Panc1 (cell line): ENCODE results near the gene SYT1. TPM values are rescaled to one million over a fixed set of nuclear protein-coding genes. Genes with fewer than 3 reads are reported as not detected.

ENCODE experiments used
- ATAC-seq: fragments of 200-7000 bp; cut with Tn5 transposase; 2 replicates; pipeline ENCODE4 v1.9.1; 2020; ENCODE audit warnings: mild to moderate bottlenecking, moderate library complexity
- BruUV-seq: library from RNA; stranded (reverse); fragments of 400-500 nt; replicated peaks from 2 replicates; lab custom pipeline; 2021; lab: Mats Ljungman, UMichigan
- CTCF ChIA-PET: fragments of 300-600 bp; sonication (Branson Sonifier 250); formaldehyde crosslinking; loops from one replicate; lab custom pipeline; 2022; ENCODE audit warnings: antibody characterized with exemption; lab: Charles Lee
- POLR2A ChIA-PET: fragments of 300-600 bp; sonication (Branson Sonifier 250); formaldehyde crosslinking; loops from one replicate; lab custom pipeline; 2022; ENCODE audit warnings: antibody characterized with exemption; lab: Charles Lee
- DNase-seq: peaks from one replicate; pipeline ENCODE4 v3.0.0-alpha.2; 2010; ENCODE audit warnings: low read depth, low spot score
- H3K27ac ChIP-seq: 2 replicates; pipeline ENCODE4 v1.5.1; 2011; ENCODE audit warnings: mild to moderate bottlenecking, low read length, inconsistent platforms
- H3K27me3 ChIP-seq: fragments of 200-500 bp; sonication (Bioruptor generic); 2 replicates; pipeline ENCODE4 v1.6.0; 2014; ENCODE audit warnings: low read length, inconsistent platforms; ENCODE audit not compliant: control insufficient read depth, insufficient read depth
- H3K36me3 ChIP-seq: fragments of 200-500 bp; sonication (Bioruptor generic); 2 replicates; pipeline ENCODE4 v1.5.1; 2014; ENCODE audit warnings: inconsistent platforms, mild to moderate bottlenecking, low read length, moderate library complexity; ENCODE audit not compliant: control insufficient read depth, insufficient read depth
- H3K4me1 ChIP-seq: 2 replicates; pipeline ENCODE4 v1.5.1; 2011; ENCODE audit warnings: inconsistent platforms, mild to moderate bottlenecking, low read length, moderate library complexity; ENCODE audit not compliant: control insufficient read depth, insufficient read depth
- H3K4me3 ChIP-seq, 2 experiments: 2 replicates each; pipeline ENCODE4 v1.5.1; 2011 to 2012; ENCODE audit warnings: low read depth in 2 of 2, low read length in 2 of 2, mild to moderate bottlenecking in 2 of 2, inconsistent platforms in 1 of 2, moderate library complexity in 1 of 2
- H3K9me3 ChIP-seq: fragments of 200-500 bp; sonication (Bioruptor generic); 2 replicates; pipeline ENCODE4 v1.5.1; 2014; ENCODE audit warnings: low read depth, mild to moderate bottlenecking, inconsistent platforms, low read length, moderate library complexity; ENCODE audit not compliant: control insufficient read depth, insufficient read depth
- CTCF ChIP-seq: fragments of 450-650 bp; IDR thresholded peaks from 2 replicates; pipeline ENCODE4 v1.5.1; 2017; ENCODE audit warnings: mild to moderate bottlenecking
- POLR2AphosphoS5 ChIP-seq: IDR thresholded peaks from 2 replicates; pipeline ENCODE4 v1.6.1; 2012; ENCODE audit warnings: mild to moderate bottlenecking, low read depth, low read length, moderate library complexity
- REST ChIP-seq, 2 experiments: IDR thresholded peaks; 2 replicates each; pipeline ENCODE4 v1.6.1; 2011 to 2012; ENCODE audit warnings: low read depth in 2 of 2, control low read depth in 1 of 2, low read length in 1 of 2, mild to moderate bottlenecking in 1 of 2, moderate library complexity in 1 of 2; ENCODE audit not compliant: insufficient read depth in 1 of 2
- SIN3A ChIP-seq: IDR thresholded peaks from 2 replicates; pipeline ENCODE4 v1.6.1; 2012; ENCODE audit warnings: low read depth, mild to moderate bottlenecking, low read length, moderate library complexity, borderline replicate concordance; ENCODE audit not compliant: insufficient read depth
- TCF7L2 ChIP-seq: IDR thresholded peaks from 2 replicates; pipeline ENCODE4 v1.6.1; 2011; ENCODE audit warnings: mild to moderate bottlenecking, low read depth, low read length, inconsistent platforms
- in situ Hi-C: cut with HindIII; loops from 2 replicates; pipeline ENCODE4 v1.10.0; 2016; ENCODE audit warnings: low sequenced_read_pairs, low pct_unique_long_range_greater_than_20kb
- intact Hi-C: fragments of 100-400 bp; cut with micrococcal nuclease; formaldehyde crosslinking; loops from one replicate; pipeline ENCODE4 v1.10.0; 2022; ENCODE audit not compliant: unreplicated experiment
- total RNA-seq: library from RNA; stranded (reverse); gene quantifications from one replicate; pipeline ENCODE4 v1.2.1, GENCODE V29; 2021; ENCODE audit not compliant: unreplicated experiment

SYT1 gene
- total RNA-seq, 1 experiment from 2014 or later, result 3.0 TPM

- TF ChIP-seq POLR2AphosphoS5 (no peak), SIN3A (no peak), CTCF (peak; percentile 84), REST (IDR thresholded peaks at IDR 0.05; ENCODE audit: insufficient read depth in 1 of 2, low read depth in 2 of 2, low read length in 1 of 2) (no peak), TCF7L2 (no peak)
- ATAC-seq, result peak; percentile 92
- POLR2A ChIA-PET, result no interaction called here
- BruUV-seq, result no TSS peak
- intact Hi-C loops, result loop anchor here (5.0 kb wide), 1 partner anchor 902 kb away; no protein-coding TSS in a partner anchor
- Histone ChIP-seq H3K4me1 (no peaks in the 10 kb centered on the region), H3K4me3 (no peak overlapping the region), H3K36me3 (no peaks in the 10 kb centered on the region), H3K27me3 (no peaks in the 10 kb centered on the region), H3K27ac (no peak overlapping the region), H3K9me3 (no peaks in the 10 kb centered on the region)
- in situ Hi-C loops, result no loop called here
- DNase-seq, result no peak
- CTCF ChIA-PET, result interaction anchor here (0.7 kb wide), 1 partner anchor 903 kb away, joined by 3 read pairs; no protein-coding TSS in a partner anchor
These were observed 509.4 kb downstream of the SYT1 start for GRCh38 chr12:79373896-79374499.

- Histone ChIP-seq H3K36me3 (no peaks in the 10 kb centered on the region), H3K27me3 (no peaks in the 10 kb centered on the region), H3K4me1 (no peaks in the 10 kb centered on the region), H3K9me3 (no peaks in the 10 kb centered on the region), H3K27ac (no peak overlapping the region), H3K4me3 (no peak overlapping the region)
- POLR2A ChIA-PET, result no interaction called here
- in situ Hi-C loops (no loop called here), intact Hi-C loops (loop anchor here (5.0 kb wide), 1 partner anchor 902 kb away; no protein-coding TSS in a partner anchor)
- CTCF ChIA-PET, result no interaction called here
- ATAC-seq (0 out of 2 replicates have a peak, but pooled peaks have one; percentile 45), DNase-seq (no peak)
- BruUV-seq, result no TSS peak
- no peak for TF ChIP-seq SIN3A
- TF ChIP-seq POLR2AphosphoS5, result no peak
- no peak for TF ChIP-seq TCF7L2
- TF ChIP-seq CTCF, result no peak
- no peak for TF ChIP-seq REST (IDR thresholded peaks at IDR 0.05; ENCODE audit: insufficient read depth in 1 of 2, low read depth in 2 of 2, low read length in 1 of 2)
These were observed 510.0 kb downstream of the SYT1 start for GRCh38 chr12:79374545-79374944.
